T-helper 1 cell treated with Interleukin-12 subunit alpha and Interleukin-12 subunit beta and Interleukin-4 antibody, amounts not matched to agents 30 μg/mL and 1 μg/mL, for 36 hours (primary cell): Measurements from ENCODE around the gene ARID4A.

Source experiments
- H3K27ac Mint-ChIP-seq: one replicate; pipeline ENCODE4 v1.8.0; 2021; ENCODE audit warnings: mild to moderate bottlenecking, mixed read lengths
- H3K27me3 Mint-ChIP-seq: one replicate; pipeline ENCODE4 v1.8.0; 2021; ENCODE audit warnings: low read depth, mixed read lengths
- H3K36me3 Mint-ChIP-seq: one replicate; pipeline ENCODE4 v1.8.0; 2021; ENCODE audit warnings: low read depth, mixed read lengths
- H3K4me1 Mint-ChIP-seq: one replicate; pipeline ENCODE4 v1.8.0; 2021; ENCODE audit warnings: low read depth, mixed read lengths
- H3K4me3 Mint-ChIP-seq: one replicate; pipeline ENCODE4 v1.8.0; 2021; ENCODE audit warnings: mild to moderate bottlenecking, moderate library complexity, mixed read lengths
- H3K9me3 Mint-ChIP-seq: one replicate; pipeline ENCODE4 v1.8.0; 2021; ENCODE audit warnings: mixed read lengths

Gene ARID4A

DNA sequence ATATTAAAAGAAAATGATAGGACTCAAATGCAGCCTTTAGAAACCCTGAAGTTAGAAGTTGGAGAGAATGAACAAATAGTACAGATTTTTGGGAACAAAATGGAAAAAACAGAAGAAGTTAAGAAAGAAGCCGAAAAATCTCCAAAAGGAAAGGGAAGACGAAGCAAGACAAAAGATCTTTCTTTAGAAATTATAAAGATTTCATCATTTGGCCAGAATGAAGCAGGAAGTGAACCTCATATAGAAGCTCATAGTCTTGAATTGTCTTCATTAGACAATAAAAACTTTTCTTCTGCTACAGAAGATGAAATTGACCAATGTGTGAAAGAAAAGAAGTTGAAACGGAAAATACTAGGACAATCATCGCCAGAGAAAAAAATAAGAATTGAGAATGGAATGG, 66.0 kb downstream of the ARID4A start:
- Mint-ChIP-seq H3K27ac (no peak overlapping the region), H3K36me3 (peaks cover 42% of the 10 kb centered on the region), H3K4me3 (no peak overlapping the region), H3K4me1 (peaks cover 2% of the 10 kb centered on the region), H3K27me3 (no peaks in the 10 kb centered on the region), H3K9me3 (no peaks in the 10 kb centered on the region)

DNA sequence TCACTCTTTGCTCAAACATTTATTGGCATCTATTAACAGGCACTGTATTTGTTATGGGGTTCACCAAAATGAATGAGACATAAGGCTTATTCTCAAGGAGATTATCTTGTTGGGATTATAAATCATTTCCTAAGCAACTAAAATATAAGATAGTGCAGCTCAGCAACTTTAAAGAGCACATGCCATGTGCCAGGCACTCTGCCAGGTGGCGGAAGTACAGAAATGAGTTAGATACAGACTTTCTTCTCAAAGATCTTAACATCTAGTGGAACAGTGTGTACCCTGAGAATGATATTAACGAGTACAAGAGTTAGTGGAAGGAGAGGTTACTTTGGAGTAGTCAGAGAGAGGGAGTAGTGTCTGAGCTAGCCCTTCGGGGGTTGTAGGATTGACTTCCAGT, 68.9 kb downstream of the ARID4A start:
- H3K4me3 Mint-ChIP-seq: no peak overlapping the region
- no peaks in the 10 kb centered on the region for H3K27me3 Mint-ChIP-seq
- peaks cover 42% of the 10 kb centered on the region for H3K36me3 Mint-ChIP-seq
- H3K4me1 Mint-ChIP-seq: peaks cover 2% of the 10 kb centered on the region
- no peaks in the 10 kb centered on the region for H3K9me3 Mint-ChIP-seq
- no peak overlapping the region for H3K27ac Mint-ChIP-seq

DNA sequence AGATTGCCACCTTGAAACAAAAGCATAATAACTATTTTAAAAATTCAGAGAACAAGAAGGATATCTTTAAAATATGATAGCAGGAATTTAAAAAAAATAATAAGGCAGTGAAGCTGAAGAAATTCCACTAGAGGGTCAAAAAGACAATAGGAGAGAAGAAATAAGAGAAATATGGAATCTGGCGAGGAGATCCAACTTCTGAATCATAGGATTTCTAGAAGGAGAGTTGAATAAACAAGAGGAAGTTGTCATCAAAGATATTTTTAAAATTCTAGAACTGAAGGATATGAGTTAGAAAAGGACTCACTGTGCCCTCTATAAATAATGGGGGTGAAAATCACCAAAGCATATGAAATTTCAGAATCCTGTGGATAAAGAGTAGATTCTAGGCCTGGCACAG, 70.6 kb downstream of the ARID4A start:
- H3K4me3 Mint-ChIP-seq: no peak overlapping the region
- H3K27me3 Mint-ChIP-seq: no peaks in the 10 kb centered on the region
- H3K4me1 Mint-ChIP-seq: peaks cover 2% of the 10 kb centered on the region
- peaks cover 43% of the 10 kb centered on the region for H3K36me3 Mint-ChIP-seq
- no peak overlapping the region for H3K27ac Mint-ChIP-seq
- H3K9me3 Mint-ChIP-seq: no peaks in the 10 kb centered on the region

DNA sequence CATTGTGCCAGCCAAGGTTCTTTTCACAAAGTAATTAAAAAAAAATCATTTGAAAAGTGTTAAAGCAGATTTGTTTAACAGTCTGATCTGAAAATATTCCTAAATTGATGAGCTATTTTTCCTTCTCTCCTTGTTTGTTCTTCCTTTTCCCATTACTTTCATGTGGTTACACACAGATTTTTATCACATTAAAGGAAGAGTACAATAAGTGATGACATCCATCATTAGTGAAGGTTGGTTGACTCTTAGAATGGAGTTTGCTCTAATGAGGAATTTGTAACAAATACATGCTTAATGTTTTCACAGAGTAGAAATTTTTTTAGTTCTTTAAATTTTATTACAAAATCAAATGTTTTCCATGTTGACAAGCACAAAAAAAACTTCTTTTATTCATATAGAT, 78.4 kb downstream of the ARID4A start:
- Mint-ChIP-seq H3K4me1 (no peaks in the 10 kb centered on the region), H3K9me3 (no peaks in the 10 kb centered on the region), H3K36me3 (peaks cover 20% of the 10 kb centered on the region), H3K27me3 (no peaks in the 10 kb centered on the region), H3K4me3 (no peak overlapping the region), H3K27ac (no peak overlapping the region)

DNA sequence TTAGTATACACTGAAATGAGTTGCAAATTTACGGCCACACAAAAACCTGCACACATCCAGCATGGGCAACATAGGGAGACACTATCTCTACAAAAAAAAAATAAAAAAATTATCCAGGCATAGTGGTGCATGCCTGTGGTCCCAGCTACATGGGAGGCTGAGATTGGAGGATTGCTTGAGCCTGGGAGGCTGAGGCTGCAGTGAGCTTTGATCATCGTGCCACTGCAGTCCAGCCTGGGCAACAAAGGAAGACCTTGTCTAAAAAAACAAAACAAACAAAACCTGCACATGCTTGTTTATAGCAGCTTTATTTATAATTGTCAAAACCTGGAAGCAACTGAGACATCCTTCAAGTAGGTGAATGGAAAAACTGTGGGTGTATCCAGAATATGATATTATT, 92.5 kb downstream of the ARID4A start:
- Mint-ChIP-seq H3K4me3 (no peak overlapping the region), H3K36me3 (peaks cover 2% of the 10 kb centered on the region), H3K9me3 (no peaks in the 10 kb centered on the region), H3K27ac (no peak overlapping the region), H3K4me1 (peaks cover 4% of the 10 kb centered on the region), H3K27me3 (no peaks in the 10 kb centered on the region)

DNA sequence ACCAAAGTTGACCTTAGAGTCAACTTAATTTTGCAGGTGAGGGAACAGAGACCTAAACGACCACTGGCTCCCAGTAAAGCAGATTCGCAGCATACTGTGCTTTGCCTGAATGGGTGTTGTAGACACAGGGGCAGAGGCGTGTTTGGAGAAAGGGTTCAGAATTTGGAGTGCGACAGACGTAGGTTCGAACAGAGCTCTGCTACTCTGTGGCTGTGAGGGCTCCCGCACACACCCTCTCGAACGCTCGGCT, 97.1 kb downstream of the ARID4A start:
- H3K27ac Mint-ChIP-seq: no peak overlapping the region
- peaks cover 6% of the 10 kb centered on the region for H3K4me1 Mint-ChIP-seq
- H3K27me3 Mint-ChIP-seq: no peaks in the 10 kb centered on the region
- peak overlapping the region; percentile 33 for H3K4me3 Mint-ChIP-seq
- H3K9me3 Mint-ChIP-seq: no peaks in the 10 kb centered on the region
- H3K36me3 Mint-ChIP-seq: no peaks in the 10 kb centered on the region

DNA sequence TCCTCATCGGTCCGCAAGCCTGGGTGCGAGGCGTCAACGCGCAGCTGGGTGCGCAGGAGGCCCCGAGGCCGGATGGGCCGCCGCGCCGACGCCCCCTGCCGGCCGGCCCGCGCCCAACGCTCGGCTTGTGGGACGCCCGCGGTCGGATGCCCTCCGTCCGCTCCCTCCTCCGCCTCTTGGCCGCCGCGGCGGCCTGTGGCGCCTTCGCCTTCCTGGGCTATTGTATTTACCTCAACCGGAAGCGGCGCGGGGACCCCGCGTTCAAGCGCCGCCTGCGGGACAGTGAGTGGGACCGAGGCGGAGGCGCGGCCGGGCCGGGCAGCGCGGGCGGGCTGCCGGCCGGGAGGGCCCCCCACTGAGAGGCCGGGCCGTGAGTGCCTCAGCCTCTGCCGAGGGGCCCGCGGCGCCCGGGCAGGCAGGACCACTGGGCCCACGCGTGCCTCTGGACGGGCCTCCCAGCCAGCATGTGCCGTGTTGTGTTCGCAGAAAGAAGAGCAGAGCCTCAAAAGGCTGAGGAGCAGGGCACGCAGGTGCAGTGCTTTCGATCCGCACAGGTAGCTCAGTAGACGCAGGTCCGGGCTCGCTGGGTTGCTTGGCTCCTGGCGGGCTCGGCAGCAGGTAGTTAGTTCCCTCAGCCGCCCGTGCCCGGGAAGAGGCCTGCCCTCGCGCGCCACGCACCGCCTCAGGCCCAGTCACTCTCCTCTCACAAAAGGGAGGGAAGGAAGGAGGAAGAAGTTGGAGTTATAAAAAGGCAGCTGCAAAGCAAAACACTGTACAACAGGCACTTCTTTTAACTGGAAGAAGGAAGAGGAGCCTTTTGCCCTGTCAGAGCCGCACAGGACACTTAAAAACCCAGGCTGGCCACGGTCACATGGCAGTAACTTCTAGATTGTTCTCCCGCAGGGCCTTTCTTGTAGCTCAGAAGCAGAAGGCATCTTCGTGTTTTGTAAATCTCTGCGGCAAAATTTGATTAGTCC, 97.7 kb downstream of the ARID4A start, which contains the start of gene TOMM20L:
Gene TOMM20L, plus strand, starts transcription at position 119 of the 977 bp plus-strand sequence. Its CDS starts 28 bp downstream, at position 147.
- Mint-ChIP-seq H3K4me3 (peak within 1 kb of the TSS; percentile 36), H3K27ac (no peak within 1 kb of the TSS), H3K36me3 (no peaks in the 10 kb centered on the region), H3K4me1 (peaks cover 6% of the 10 kb centered on the region), H3K9me3 (no peaks in the 10 kb centered on the region), H3K27me3 (no peaks in the 10 kb centered on the region)

DNA sequence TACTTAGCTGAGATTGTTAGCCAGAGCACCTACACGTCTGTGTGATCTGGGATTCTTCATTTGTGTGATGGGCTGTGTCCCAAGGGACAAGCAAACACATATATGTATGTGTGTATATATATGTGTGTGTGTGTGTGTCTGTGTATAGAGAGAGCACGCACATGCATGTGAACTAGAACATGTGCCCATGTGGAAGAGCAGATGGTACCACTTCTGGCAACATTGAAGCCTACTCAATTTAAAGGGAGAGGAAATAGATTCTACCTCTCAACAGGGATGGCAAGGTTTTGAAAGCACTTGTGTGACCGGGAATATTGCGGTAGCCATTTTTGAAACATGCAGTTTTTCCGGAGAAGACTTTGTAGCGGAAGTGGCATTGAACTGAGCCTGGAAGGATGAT, 98.8 kb downstream of the ARID4A start:
- Mint-ChIP-seq H3K27me3 (no peaks in the 10 kb centered on the region), H3K36me3 (peaks cover 2% of the 10 kb centered on the region), H3K4me3 (no peak overlapping the region), H3K27ac (no peak overlapping the region), H3K9me3 (no peaks in the 10 kb centered on the region), H3K4me1 (peaks cover 6% of the 10 kb centered on the region)

DNA sequence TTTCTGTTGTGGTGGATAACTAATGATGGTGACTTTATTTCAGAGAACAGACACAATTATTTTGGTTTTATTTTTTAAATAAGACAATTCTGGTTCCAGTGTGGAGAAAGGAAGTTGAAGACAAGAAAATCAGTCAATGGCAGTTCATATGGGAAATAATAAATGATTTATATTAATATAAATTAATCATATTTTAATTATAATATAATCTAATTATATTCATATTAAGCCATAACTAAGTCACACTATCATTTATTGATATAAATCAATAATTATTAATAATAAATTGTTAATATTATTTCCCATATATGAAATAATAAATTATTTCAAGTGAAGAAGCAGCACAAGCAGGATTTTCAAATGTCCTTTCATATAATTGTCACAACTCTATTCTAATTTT, 100.1 kb downstream of the ARID4A start:
- Mint-ChIP-seq H3K9me3 (no peaks in the 10 kb centered on the region), H3K4me3 (no peak overlapping the region), H3K27ac (no peak overlapping the region), H3K4me1 (peaks cover 6% of the 10 kb centered on the region), H3K27me3 (no peaks in the 10 kb centered on the region), H3K36me3 (peaks cover 2% of the 10 kb centered on the region)

DNA sequence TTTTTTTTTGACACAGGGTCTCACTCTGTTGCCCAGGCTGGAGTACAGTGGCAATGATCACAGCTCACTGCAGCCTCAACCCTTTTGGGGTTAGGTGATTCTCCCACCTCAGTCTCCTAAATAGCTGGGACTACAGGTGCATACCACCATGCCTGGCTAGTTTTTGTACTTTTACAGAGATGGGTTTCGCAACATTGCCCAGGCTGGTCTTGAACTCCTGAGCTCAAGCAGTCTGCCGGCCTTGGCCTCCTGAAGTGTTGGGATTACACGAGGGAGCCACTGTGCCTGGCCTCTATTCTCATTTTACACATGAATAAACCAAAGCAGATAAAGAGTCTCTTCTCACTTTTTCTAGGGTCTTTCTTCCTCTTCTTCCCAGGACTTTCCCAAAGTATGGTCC, 100.5 kb downstream of the ARID4A start:
- H3K27ac Mint-ChIP-seq: no peak overlapping the region

DNA sequence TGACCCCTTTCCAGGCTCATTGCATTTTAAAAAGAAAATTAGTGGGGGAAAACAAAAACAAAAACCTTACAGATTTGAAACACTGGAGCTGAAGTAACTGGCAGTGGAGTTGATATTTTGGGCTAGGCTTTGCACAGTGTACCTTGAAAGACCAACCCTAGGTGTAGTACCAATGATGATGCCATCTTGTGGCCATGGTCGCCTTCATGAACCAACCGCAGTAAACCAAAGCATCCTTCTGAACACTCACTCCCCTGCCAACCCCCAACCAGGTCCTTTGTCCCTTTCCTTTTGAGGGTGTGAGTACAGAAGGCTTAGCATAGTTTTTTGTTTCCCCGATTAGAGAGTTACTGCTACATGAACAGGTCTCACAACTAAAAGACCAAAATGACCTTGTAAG, 103.2 kb downstream of the ARID4A start:
- no peak overlapping the region for H3K27ac Mint-ChIP-seq
- no peaks in the 10 kb centered on the region for H3K27me3 Mint-ChIP-seq
- H3K9me3 Mint-ChIP-seq: no peaks in the 10 kb centered on the region
- no peak overlapping the region for H3K4me3 Mint-ChIP-seq
- H3K4me1 Mint-ChIP-seq: no peaks in the 10 kb centered on the region
- peaks cover 5% of the 10 kb centered on the region for H3K36me3 Mint-ChIP-seq

More for the DNA sequence above, 100.5 kb downstream of the ARID4A start:
- no peaks in the 10 kb centered on the region for H3K27me3 Mint-ChIP-seq
- no peak overlapping the region for H3K4me3 Mint-ChIP-seq
- no peaks in the 10 kb centered on the region for H3K9me3 Mint-ChIP-seq
- peaks cover 6% of the 10 kb centered on the region for H3K4me1 Mint-ChIP-seq
- peaks cover 2% of the 10 kb centered on the region for H3K36me3 Mint-ChIP-seq

DNA sequence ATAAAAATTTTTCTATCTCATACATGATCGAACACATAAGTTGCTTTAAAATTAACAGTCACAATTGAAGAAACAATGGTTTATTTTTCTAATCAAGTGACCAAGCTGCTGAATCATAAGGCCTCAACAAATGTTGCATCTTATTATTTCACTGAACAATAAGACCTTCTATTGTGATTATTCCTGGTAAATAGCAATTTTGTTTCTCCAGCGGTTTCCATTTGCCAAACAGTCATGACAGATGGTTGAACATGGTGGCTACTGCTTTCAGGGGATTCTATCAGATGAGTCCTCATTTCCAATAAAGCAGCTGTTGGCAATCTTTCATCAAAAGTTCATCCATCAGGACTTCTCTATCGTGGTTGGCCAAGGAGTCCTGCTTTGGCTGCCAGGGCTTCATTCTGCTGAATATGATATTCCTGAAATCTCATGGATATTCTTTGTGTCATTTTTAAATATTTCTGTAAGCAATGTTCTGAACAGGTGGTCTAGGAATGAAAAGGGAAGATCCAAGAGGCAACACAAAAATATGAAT, 110.4 kb downstream of the ARID4A start:
- no peak overlapping the region for H3K27ac Mint-ChIP-seq
- H3K4me1 Mint-ChIP-seq: no peaks in the 10 kb centered on the region
- H3K9me3 Mint-ChIP-seq: no peaks in the 10 kb centered on the region
- no peak overlapping the region for H3K4me3 Mint-ChIP-seq
- peaks cover 17% of the 10 kb centered on the region for H3K36me3 Mint-ChIP-seq
- H3K27me3 Mint-ChIP-seq: no peaks in the 10 kb centered on the region

DNA sequence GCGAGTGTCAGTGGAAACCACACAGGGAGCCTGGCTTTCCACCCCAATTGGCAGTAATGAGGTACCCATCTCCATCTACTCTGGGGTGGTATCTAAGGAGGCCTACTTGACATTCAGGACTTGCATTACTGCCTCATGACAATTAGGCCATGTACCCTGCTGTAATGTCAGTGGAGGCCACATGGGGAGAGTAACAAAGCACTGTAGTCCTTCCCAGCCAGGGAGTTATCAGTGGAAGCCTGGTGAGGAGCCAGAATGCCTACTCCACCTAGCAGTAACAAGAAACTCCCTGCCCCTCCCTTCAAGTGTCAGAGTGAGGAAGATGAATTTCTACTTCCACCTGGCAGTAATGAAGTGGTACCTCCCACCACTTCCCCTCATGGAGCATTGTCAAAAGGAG, 116.5 kb downstream of the ARID4A start:
- Mint-ChIP-seq H3K4me1 (peaks cover 8% of the 10 kb centered on the region), H3K27me3 (no peaks in the 10 kb centered on the region), H3K9me3 (peaks cover 5% of the 10 kb centered on the region), H3K36me3 (peaks cover 38% of the 10 kb centered on the region), H3K4me3 (no peak overlapping the region), H3K27ac (no peak overlapping the region)

DNA sequence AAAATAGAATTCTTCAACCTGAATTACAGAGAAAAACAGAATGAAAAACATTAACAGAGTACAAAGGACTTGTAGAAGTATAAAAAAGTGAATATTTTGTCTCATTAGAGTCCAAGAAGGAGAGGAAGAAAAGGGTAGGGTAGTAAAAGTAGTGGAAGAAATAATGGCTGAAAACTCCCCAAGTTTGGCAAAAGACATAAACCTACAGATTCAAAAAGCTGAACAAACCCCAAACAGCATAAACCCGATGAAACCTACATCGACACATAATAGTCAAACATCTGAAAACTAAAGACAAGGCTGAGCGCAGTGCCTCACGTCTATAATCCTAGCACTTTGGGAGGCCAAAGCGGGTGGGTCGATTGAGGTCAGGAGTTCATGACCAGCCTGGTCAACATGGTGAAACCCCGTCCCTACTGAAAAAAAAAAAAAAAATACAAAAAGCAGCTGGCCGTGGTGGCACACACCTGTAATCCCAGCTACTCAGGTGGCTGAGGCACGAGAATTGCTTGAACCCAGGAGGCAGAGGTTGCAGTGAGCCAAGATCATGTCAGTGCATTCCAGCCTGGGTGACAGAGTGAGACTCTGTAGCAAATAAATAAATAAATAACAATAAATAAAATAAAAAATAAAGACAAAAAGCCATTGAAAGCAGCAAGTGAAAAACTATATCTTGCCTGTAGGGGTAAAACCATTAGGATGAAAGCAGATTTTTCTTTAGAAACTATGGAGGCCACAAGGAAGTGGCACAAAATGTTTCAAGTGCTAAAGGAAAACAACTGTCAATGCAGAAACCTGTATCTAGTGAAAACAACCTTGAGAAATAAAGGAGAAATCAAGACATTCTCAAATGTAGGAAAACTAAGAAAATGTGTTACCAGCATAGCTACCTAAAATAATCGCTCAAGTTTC, 117.5 kb downstream of the ARID4A start:
- Mint-ChIP-seq H3K27ac (peak overlapping the region; percentile 32), H3K27me3 (no peaks in the 10 kb centered on the region), H3K4me1 (peaks cover 8% of the 10 kb centered on the region), H3K9me3 (peaks cover 5% of the 10 kb centered on the region), H3K4me3 (no peak overlapping the region), H3K36me3 (peaks cover 43% of the 10 kb centered on the region)
